SK-N-SH (cell line): Measurements from ENCODE around the gene SLC19A3. TPM values are rescaled to one million over a fixed set of nuclear protein-coding genes. Genes with fewer than 3 reads are reported as not detected.

Source experiments
- CTCF ChIA-PET: fragments of 300-600, 350-600 bp; formaldehyde crosslinking; extraction: SDS; loops from one replicate; lab custom pipeline; 2021; lab: Yijun Ruan, JAX
- POLR2A ChIA-PET: fragments of 350-600 bp; sonication (Branson Sonifier 250); formaldehyde crosslinking; extraction: SDS; loops from one replicate; lab custom pipeline; 2020; ENCODE audit warnings: antibody characterized with exemption, inconsistent platforms; lab: Yijun Ruan, JAX
- DNase-seq: peaks from one replicate; pipeline ENCODE4 v3.0.0; 2012
- H2AFZ ChIP-seq: fragments of 200-600 bp; sonication (generic); 2 replicates; pipeline ENCODE4 v1.8.1; 2016; ENCODE audit warnings: antibody characterized with exemption, mild to moderate bottlenecking, low read depth
- H3F3A ChIP-seq: fragments of 200-600 bp; sonication (generic); replicated peaks from 2 replicates; pipeline ENCODE3; 2016; ENCODE audit warnings: antibody characterized with exemption, mild to moderate bottlenecking; ENCODE audit not compliant: insufficient read depth
- H3K27ac ChIP-seq, 2 experiments: fragments of 200-500 bp in 1 of 2; fragments of 200-600 bp in 1 of 2; sonication (Bioruptor generic) in 1 of 2; sonication (generic), shearing (Covaris generic) in 1 of 2; 2 replicates each; pipeline versions ENCODE4 v1.5.1 to v1.6.1; 2014 to 2016; ENCODE audit warnings: low read depth in 2 of 2, inconsistent platforms in 1 of 2, low read length in 1 of 2, mild to moderate bottlenecking in 1 of 2, mixed read lengths in 1 of 2
- H3K27me3 ChIP-seq: fragments of 200-600 bp; sonication (generic), shearing (Covaris generic); 2 replicates; pipeline ENCODE4 v1.6.1; 2016; ENCODE audit warnings: mixed run types; ENCODE audit not compliant: insufficient read depth
- H3K36me3 ChIP-seq, 2 experiments: fragments of 200-500 bp in 1 of 2; fragments of 200-600 bp in 1 of 2; sonication (Bioruptor generic) in 1 of 2; sonication (generic) in 1 of 2; replicated peaks in 1 of 2; 2 replicates each; pipeline versions ENCODE3 to v1.5.1; 2014 to 2016; ENCODE audit warnings: low read length in 1 of 2, mild to moderate bottlenecking in 1 of 2; ENCODE audit not compliant: insufficient read depth in 2 of 2, control insufficient read depth in 1 of 2
- H3K4me1 ChIP-seq, 2 experiments: fragments of 200-500 bp in 1 of 2; fragments of 200-600 bp in 1 of 2; sonication (Bioruptor generic) in 1 of 2; sonication (generic), shearing (Covaris generic) in 1 of 2; 2 replicates each; pipeline versions ENCODE4 v1.5.1 to v1.6.1; 2014 to 2016; ENCODE audit warnings: low read depth in 1 of 2, low read length in 1 of 2, mixed run types in 1 of 2; ENCODE audit not compliant: insufficient read depth in 2 of 2, control insufficient read depth in 1 of 2
- H3K4me2 ChIP-seq: fragments of 200-600 bp; sonication (generic), shearing (Covaris generic); 2 replicates; pipeline ENCODE4 v1.6.1; 2017; ENCODE audit warnings: mixed run types
- H3K4me3 ChIP-seq, 2 experiments: fragments of 200-500 bp in 1 of 2; fragments of 200-600 bp in 1 of 2; sonication (Bioruptor generic) in 1 of 2; sonication (generic), shearing (Covaris generic) in 1 of 2; 2 replicates each; pipeline versions ENCODE4 v1.5.1 to v1.8.1; 2014 to 2016; ENCODE audit warnings: low read depth in 2 of 2, inconsistent platforms in 1 of 2, low read length in 1 of 2, mild to moderate bottlenecking in 1 of 2, mixed read lengths in 1 of 2, moderate library complexity in 1 of 2
- H3K79me2 ChIP-seq: fragments of 200-600 bp; sonication (generic); 2 replicates; pipeline ENCODE4 v1.8.1; 2017; ENCODE audit warnings: mild to moderate bottlenecking; ENCODE audit not compliant: insufficient read depth
- H3K9ac ChIP-seq: fragments of 200-600 bp; sonication (generic); 2 replicates; pipeline ENCODE4 v1.6.1; 2017; ENCODE audit warnings: mixed run types
- H3K9me2 ChIP-seq: fragments of 200-600 bp; sonication (generic); 2 replicates; pipeline ENCODE4 v1.6.1; 2017; ENCODE audit warnings: mixed run types
- H3K9me3 ChIP-seq: fragments of 200-600 bp; sonication (generic); 2 replicates; pipeline ENCODE4 v1.6.1; 2017; ENCODE audit warnings: mixed run types, mild to moderate bottlenecking, moderate library complexity
- H4K20me1 ChIP-seq: fragments of 200-600 bp; sonication (generic); 2 replicates; pipeline ENCODE4 v1.6.1; 2017; ENCODE audit warnings: mild to moderate bottlenecking, mixed run types; ENCODE audit not compliant: insufficient read depth
- CHD2 ChIP-seq: fragments of 150-350 bp; IDR thresholded peaks from 2 replicates; pipeline ENCODE4 v1.6.1; 2018; ENCODE audit warnings: low read length; ENCODE audit not compliant: partially characterized antibody
- EZH2phosphoT487 ChIP-seq: fragments of 200-600 bp; sonication (generic); IDR thresholded peaks from 2 replicates; pipeline ENCODE4 v1.6.1; 2017; ENCODE audit warnings: low read depth, mixed run types, mild to moderate bottlenecking, antibody characterized with exemption, moderate library complexity, borderline replicate concordance
- MXI1 ChIP-seq: IDR thresholded peaks from 2 replicates; pipeline ENCODE4 v1.6.1; 2012; ENCODE audit warnings: mild to moderate bottlenecking, low read depth, low read length, improper control_type of control experiment
- POLR2AphosphoS5 ChIP-seq: IDR thresholded peaks from 2 replicates; pipeline ENCODE4 v1.6.1; 2012; ENCODE audit warnings: low read depth, low read length
- RCOR1 ChIP-seq: fragments of 150-350 bp; IDR thresholded peaks from 2 replicates; pipeline ENCODE4 v1.6.1; 2017; ENCODE audit warnings: antibody characterized with exemption, low read length
- RXRA ChIP-seq: IDR thresholded peaks from 2 replicates; pipeline ENCODE4 v1.4.0; 2012; ENCODE audit warnings: low read depth, mild to moderate bottlenecking, borderline replicate concordance
- SMC3 ChIP-seq: IDR thresholded peaks from 2 replicates; pipeline ENCODE4 v1.6.1; 2012; ENCODE audit warnings: low read depth, low read length, improper control_type of control experiment
- TEAD4 ChIP-seq: IDR thresholded peaks from 2 replicates; pipeline ENCODE4 v1.4.0; 2012; ENCODE audit warnings: mild to moderate bottlenecking, borderline replicate concordance; ENCODE audit not compliant: insufficient read depth
- WGBS: methylation state at CpG from one replicate; pipeline ENCODE4 v1.1.6; 2017; ENCODE audit warnings: low lambda C conversion rate; 5-methylcytosine and 5-hydroxymethylcytosine counted together
- polyA plus RNA-seq, 3 experiments: library from polyadenylated mRNA; depleted of rRNA; stranded (reverse); fragments of >200 nt; gene quantifications; 2 replicates each; pipeline ENCODE4 v1.2.3, GENCODE V29; 2012
- TF ChIP-seq, protein P1 (sequence below): IDR thresholded peaks from 2 replicates; pipeline ENCODE4 v1.4.0; 2012; ENCODE audit warnings: low read depth
- TF ChIP-seq, protein P2 (sequence below): IDR thresholded peaks from 2 replicates; pipeline ENCODE4 v1.6.1; 2012; ENCODE audit warnings: mild to moderate bottlenecking, low read depth, low read length, moderate library complexity
- TF ChIP-seq, protein P3 (sequence below): fragments of 150-350 bp; IDR thresholded peaks from 2 replicates; pipeline ENCODE4 v1.6.1; 2017; ENCODE audit warnings: antibody characterized with exemption, low read length, low read depth, borderline replicate concordance

Gene SLC19A3
- polyA plus RNA-seq, 1 of the 3 experiments (the other 2 are of a cell fraction) = 0.02 TPM

- Histone ChIP-seq H3K4me3 (no peak overlapping the region), H3K4me2 (no peak overlapping the region), H3K9me3 (no peaks in the 10 kb centered on the region)
- WGBS = 50% methylated on average over 7 of the region's 7 CpGs
- POLR2A ChIA-PET = no interaction called here
- TF ChIP-seq RXRA = no peak
- TF ChIP-seq POLR2AphosphoS5 = no peak
- TF ChIP-seq, all 33 proteins: peak for 0
- Histone ChIP-seq H2AFZ (no peak overlapping the region), H3K9ac (no peak overlapping the region), H3K9me2 (no peaks in the 10 kb centered on the region), H4K20me1 (no peaks in the 10 kb centered on the region), H3K27me3 (no peaks in the 10 kb centered on the region), H3K79me2 (no peaks in the 10 kb centered on the region), H3K4me1 (peaks cover 0 to 5% of the 10 kb centered on the region in 2 experiments; a peak in 1 of 4 replicates), H3F3A (no peaks in the 10 kb centered on the region), H3K36me3 (no peaks in the 10 kb centered on the region), H3K27ac (no peak overlapping the region)
- CTCF ChIA-PET = interaction anchor here (5.6 kb wide), 1 partner anchor 105 kb away, joined by 59 read pairs; no protein-coding TSS in a partner anchor
- no peak for DNase-seq
Measured at GRCh38 chr2:227661025-227661649, 56.7 kb downstream of the SLC19A3 start.

DNA sequence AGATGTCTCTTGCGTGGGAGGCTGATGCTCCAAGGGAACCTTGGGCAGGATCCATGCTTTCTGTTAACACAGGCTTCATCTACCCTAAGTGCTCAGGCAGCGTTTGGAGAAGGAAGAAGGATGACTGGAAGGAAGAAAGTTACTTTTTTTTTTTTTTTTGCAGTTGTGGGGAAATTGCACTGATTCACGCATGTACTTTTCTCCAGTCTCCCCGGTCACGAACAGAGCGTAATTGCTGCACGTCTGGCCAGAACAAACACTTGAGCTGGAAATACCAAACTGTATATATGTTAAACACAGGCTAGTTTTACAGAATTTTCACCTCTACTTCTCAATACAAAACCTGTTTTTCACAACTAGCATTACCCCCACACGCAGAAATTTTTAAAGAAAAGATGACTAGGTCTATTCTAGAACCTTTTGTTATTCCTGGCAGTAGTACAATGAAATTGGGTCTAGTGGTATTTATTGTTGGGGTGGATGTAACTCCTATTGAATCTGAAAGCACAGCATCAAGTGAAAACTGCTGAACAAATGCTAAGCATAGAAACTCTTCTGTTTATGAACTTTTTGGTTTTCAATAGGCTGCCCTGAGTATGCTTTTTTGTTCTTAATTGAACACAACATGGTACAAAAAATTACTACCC, 60.5 kb downstream of the SLC19A3 start:
- CTCF ChIA-PET = interaction anchor here (1.0 to 5.6 kb wide), 5 partner anchors 12 to 193 kb away, joined by 3 to 59 read pairs (median 3); no protein-coding TSS in a partner anchor
- POLR2A ChIA-PET = interaction anchor here (1.2 kb wide), 1 partner anchor 177 kb away, joined by 3 read pairs; no protein-coding TSS in a partner anchor
- no peak for TF ChIP-seq EZH2phosphoT487
- TF ChIP-seq, protein P1, sequence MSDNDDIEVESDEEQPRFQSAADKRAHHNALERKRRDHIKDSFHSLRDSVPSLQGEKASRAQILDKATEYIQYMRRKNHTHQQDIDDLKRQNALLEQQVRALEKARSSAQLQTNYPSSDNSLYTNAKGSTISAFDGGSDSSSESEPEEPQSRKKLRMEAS = no peak
- no peak for TF ChIP-seq MXI1
- TF ChIP-seq, protein P2, sequence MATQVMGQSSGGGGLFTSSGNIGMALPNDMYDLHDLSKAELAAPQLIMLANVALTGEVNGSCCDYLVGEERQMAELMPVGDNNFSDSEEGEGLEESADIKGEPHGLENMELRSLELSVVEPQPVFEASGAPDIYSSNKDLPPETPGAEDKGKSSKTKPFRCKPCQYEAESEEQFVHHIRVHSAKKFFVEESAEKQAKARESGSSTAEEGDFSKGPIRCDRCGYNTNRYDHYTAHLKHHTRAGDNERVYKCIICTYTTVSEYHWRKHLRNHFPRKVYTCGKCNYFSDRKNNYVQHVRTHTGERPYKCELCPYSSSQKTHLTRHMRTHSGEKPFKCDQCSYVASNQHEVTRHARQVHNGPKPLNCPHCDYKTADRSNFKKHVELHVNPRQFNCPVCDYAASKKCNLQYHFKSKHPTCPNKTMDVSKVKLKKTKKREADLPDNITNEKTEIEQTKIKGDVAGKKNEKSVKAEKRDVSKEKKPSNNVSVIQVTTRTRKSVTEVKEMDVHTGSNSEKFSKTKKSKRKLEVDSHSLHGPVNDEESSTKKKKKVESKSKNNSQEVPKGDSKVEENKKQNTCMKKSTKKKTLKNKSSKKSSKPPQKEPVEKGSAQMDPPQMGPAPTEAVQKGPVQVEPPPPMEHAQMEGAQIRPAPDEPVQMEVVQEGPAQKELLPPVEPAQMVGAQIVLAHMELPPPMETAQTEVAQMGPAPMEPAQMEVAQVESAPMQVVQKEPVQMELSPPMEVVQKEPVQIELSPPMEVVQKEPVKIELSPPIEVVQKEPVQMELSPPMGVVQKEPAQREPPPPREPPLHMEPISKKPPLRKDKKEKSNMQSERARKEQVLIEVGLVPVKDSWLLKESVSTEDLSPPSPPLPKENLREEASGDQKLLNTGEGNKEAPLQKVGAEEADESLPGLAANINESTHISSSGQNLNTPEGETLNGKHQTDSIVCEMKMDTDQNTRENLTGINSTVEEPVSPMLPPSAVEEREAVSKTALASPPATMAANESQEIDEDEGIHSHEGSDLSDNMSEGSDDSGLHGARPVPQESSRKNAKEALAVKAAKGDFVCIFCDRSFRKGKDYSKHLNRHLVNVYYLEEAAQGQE = no peak
- no peak for TF ChIP-seq CHD2
- no peak for TF ChIP-seq TEAD4
- TF ChIP-seq RCOR1 = no peak
- TF ChIP-seq POLR2AphosphoS5 = no peak
- no peak for TF ChIP-seq SMC3
- TF ChIP-seq, protein P3, sequence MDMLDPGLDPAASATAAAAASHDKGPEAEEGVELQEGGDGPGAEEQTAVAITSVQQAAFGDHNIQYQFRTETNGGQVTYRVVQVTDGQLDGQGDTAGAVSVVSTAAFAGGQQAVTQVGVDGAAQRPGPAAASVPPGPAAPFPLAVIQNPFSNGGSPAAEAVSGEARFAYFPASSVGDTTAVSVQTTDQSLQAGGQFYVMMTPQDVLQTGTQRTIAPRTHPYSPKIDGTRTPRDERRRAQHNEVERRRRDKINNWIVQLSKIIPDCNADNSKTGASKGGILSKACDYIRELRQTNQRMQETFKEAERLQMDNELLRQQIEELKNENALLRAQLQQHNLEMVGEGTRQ = no peak
- Histone ChIP-seq H3K4me3 (no peak overlapping the region), H4K20me1 (no peaks in the 10 kb centered on the region), H3K4me2 (no peak overlapping the region), H3K9ac (no peak overlapping the region), H3K36me3 (no peaks in the 10 kb centered on the region), H3K79me2 (no peaks in the 10 kb centered on the region), H3K4me1 (peaks cover 0 to 5% of the 10 kb centered on the region in 2 experiments; a peak in 1 of 4 replicates), H2AFZ (no peak overlapping the region), H3F3A (no peaks in the 10 kb centered on the region), H3K27me3 (no peaks in the 10 kb centered on the region), H3K9me2 (no peaks in the 10 kb centered on the region), H3K9me3 (no peaks in the 10 kb centered on the region), H3K27ac (no peak overlapping the region)
- no peak for DNase-seq
- 78% methylated on average over 8 of the region's 8 CpGs for WGBS
